Stimulated activated CD8-positive, alpha-beta memory T cell treated with anti-CD3 and anti-CD28 coated beads, Interleukin-2, amount 100 ng/mL, for 48 hours (primary cell): Measurements from ENCODE around the gene BCL2.

ENCODE experiments used
- DNase-seq, 2 donors: peaks; one replicate each; pipeline ENCODE4 v3.0.0-alpha.2; 2020; ENCODE audit warnings: low read depth in 2 of 2

BCL2 gene

GRCh38 chr18:63107931-63108330 lies 211.6 kb downstream of the BCL2 start:
- no peak for DNase-seq

- DNase-seq: no peak
These were observed 212.3 kb downstream of the BCL2 start for GRCh38 chr18:63107171-63107845.

- no peak for DNase-seq
These were observed 212.8 kb downstream of the BCL2 start for GRCh38 chr18:63106727-63107126.

- DNase-seq: no peak
These were observed 213.8 kb downstream of the BCL2 start for GRCh38 chr18:63105636-63106316.

GRCh38 chr18:63104868-63105267 lies 214.7 kb downstream of the BCL2 start:
- DNase-seq: no peak

- no peak for DNase-seq
These were observed 216.4 kb downstream of the BCL2 start for GRCh38 chr18:63102941-63103744.

- no peak for DNase-seq
These were observed 218.9 kb downstream of the BCL2 start for GRCh38 chr18:63100630-63101055.

- no peak for DNase-seq
These were observed 219.5 kb downstream of the BCL2 start for GRCh38 chr18:63099848-63100629.

GRCh38 chr18:63099091-63099840 lies 220.3 kb downstream of the BCL2 start:
- DNase-seq: no peak

GRCh38 chr18:63098018-63098981 lies 221.3 kb downstream of the BCL2 start:
- peak in 1 of 2 donors; percentile 31 for DNase-seq

GRCh38 chr18:63097178-63097577 lies 222.4 kb downstream of the BCL2 start:
- DNase-seq: no peak

- DNase-seq: no peak
These were observed 223.2 kb downstream of the BCL2 start for GRCh38 chr18:63096327-63096874.

- no peak for DNase-seq
These were observed 223.8 kb downstream of the BCL2 start for GRCh38 chr18:63095768-63096167.

GRCh38 chr18:63091671-63092364 lies 227.8 kb downstream of the BCL2 start:
- DNase-seq: no peak

- no peak for DNase-seq
These were observed 229.2 kb downstream of the BCL2 start for GRCh38 chr18:63090334-63090733.

- DNase-seq: no peak
These were observed 230.5 kb downstream of the BCL2 start for GRCh38 chr18:63089041-63089440.

- DNase-seq: no peak
These were observed 231.3 kb downstream of the BCL2 start for GRCh38 chr18:63088262-63088661.

- DNase-seq: no peak
These were observed 231.9 kb downstream of the BCL2 start for GRCh38 chr18:63087421-63088230.
